ENCODE measurements around the gene BRCA2.
A peak's percentile ranks its signal among the peaks of the same experiment; 100 is the strongest.

Gene BRCA2

GRCh38 chr13:32429433-32429909 is 114.2 kb downstream of the BRCA2 start:
- no peak for DNase-seq

GRCh38 chr13:32430018-32430747 is 114.9 kb downstream of the BRCA2 start:
- DNase-seq, result no peak

GRCh38 chr13:32431361-32431760 is 116.1 kb downstream of the BRCA2 start:
- DNase-seq, result no peak

DNA sequence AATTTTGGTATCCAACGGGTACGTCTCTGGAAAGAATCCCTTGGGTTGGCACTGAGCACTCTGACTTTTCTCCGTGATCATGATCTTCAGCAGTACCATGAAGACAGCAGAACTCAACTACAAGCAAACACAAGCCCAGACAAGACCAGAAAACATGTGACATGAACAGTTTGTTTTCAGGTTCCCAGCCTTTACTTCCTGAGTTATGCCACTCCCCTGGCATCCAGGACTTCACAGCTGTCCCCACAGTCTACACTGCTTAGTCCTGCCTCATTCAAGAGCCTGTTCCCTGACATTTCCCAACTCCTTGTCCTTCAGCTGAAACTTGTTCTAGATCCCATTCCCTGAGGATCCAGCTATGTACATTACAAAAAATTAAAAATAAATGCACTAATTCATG is 117.5 kb downstream of the BRCA2 start:
- DNase-seq, result no peak

DNA sequence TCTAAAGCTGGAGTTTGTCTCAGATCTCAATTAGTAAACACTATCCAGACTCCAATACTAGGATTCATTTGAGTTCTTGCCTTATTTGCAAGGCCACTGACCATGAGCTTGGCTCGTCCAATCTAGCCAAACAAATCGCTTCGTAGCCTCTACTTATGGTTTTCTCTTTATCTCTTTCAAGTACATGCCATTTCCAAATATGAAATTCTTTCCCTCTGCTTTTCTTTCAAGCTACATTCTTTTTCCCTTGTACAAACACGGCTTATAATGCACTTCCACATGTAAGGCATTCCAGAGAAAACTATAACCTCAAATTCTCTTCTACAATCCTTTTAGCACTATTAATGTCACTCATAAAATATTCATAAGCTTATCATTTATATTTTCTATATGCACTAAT is 123.6 kb downstream of the BRCA2 start:
- DNase-seq, result no peak

DNA sequence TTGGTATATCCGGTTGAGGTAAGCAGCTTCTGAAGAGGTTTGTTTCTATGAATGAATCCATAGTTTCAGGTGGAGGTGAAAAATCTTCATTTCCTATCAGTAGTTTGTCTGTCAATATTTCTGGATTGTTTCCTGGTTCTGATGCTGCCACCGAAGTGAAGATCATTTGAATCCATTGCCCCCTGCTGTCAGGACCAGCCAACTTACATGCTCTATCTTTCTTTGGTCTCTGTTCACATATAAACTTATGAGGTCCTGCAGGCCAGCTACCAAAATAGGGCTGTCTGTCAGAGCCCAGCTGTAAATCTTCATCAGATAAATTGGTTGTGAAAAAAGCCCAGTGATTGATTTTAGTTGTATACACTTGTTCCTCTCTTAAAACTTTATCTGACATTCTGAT is 127.8 kb downstream of the BRCA2 start:
- DNase-seq, result peak; percentile 17 to 49

DNA sequence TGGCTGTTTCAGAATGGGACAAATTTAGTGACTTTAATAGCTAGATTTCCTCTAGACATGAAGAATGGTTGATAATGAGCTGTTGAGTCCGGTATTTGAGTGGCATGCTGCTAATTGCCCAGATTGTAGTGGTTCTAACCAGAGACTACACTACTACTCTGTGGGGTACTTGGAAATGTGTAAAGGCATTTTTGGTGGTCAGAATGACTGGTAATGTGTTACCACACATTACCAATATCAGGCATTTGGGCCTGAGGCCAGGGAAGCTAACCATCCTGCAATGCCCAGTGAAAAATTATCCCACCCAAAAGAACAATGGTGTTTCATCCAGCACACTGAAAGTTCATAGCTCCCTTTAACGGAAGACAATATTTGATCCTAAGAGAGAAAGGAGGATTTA is 130.2 kb downstream of the BRCA2 start:
- no peak for DNase-seq

DNA sequence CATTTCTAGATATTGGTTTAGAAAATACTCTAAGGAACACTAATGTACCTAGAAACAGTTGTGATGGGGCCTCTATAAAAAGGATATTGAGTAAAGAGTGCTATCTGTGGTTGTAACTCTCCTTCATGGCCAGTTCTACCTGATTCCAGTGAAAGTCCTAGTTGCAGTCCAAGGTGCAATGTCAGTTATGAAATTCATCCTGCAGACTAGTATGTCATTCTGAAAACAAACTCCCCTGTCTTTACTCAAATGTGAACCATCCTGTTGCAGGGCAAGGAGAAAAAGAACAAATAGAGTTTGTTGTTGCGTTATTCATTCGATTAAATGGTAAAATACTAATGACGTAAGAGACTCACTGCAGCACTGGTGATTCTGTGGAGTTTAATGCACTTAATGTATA is 130.9 kb downstream of the BRCA2 start:
- no peak for DNase-seq

DNA sequence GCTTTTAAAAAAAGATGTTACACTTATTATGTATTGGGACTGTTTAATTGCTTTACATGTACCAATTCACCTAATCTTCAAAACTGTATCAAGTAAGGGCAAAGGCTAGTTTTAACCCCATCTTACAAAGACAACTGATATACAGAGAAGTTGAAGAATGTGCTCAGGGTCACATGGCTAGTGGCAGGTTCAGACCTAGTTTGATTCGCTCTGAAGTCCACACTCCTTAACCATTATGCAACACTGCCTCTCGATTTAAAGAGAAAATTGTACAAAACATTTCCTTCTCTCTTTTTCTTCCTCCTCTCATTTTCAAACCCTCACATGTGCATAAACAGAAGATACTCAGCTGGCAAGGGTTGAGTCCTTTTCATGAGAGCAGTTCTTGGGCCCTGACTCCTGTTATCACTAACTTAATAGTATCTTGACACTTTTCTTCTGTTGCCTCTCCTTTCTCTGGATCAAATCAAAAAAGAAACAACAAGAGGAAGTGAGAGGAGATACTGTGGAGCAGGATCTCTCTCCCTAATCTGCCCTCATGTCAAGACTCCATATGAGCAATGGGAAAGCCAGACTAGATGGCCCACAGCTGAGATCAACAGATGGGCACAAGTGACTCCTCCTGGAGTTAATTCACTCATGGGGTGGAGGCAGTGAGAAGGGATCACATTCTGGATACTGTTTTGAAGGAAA is 131.6 kb downstream of the BRCA2 start:
- DNase-seq, result no peak

DNA sequence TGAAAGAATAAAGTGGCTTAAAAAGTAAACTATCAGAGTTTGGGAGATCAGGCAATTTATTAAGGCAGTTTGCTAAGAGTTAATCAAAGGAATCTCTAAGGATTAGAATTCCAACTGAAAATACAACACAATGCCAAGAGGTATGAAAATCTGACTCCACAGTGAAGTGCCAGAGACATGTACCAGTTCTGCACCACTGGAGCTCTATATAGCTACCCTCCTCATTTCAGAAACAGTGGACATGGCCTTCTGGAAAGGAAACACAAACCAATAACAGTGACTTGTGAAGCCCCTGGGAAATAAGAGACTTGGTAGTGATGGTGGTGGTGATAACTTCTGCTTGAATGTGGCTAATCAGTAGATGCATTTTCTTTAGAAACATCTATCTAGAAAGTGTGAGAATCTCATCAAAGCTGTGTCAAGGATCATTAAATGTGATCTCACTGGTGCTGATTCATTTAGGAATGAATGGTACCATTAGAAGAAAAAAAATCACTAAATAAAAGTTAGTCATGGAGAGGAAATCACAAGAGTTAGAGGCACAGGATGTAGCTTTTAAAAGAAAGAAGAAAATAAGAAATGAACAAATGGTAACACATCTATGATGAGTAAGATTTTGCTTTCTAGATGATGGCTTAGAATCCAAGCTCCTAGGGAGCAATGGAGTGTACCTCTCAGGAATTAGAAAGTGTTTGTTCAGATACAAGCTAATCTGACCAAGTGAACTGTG is 132.8 kb downstream of the BRCA2 start:
- DNase-seq, result no peak

DNA sequence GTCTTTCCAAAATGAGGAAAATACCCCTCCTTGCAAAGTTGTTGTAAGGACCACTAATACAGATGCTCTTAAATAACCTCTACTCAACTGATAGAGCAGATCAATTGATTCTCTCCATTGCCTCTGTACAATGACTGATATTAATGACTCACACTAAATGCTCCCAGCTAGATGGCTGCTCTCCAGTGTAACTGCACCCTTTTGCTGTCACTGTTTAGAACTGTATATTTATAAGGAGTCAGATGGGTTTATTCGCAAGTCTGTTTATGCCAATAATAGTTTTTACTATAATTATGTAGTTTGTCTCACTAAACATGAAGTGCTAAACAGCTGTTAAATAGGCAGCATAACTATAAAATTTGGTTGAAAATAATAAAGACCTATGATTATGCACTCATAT is 133.7 kb downstream of the BRCA2 start:
- DNase-seq, result no peak

All from inflammatory macrophage treated with lipopolysaccharide for 1 hour (primary cell).